Kidney epithelial cell (primary cell): Measurements from ENCODE around the gene MORN4. TPM values are rescaled to one million over a fixed set of nuclear protein-coding genes. Genes with fewer than 3 reads are reported as not detected.

Source experiments
- DNase-seq: peaks from one replicate; pipeline ENCODE4 v3.0.0-alpha.2; 2010; ENCODE audit warnings: low read depth
- H3K27me3 ChIP-seq: 2 replicates; pipeline ENCODE4 v1.6.0; 2011; ENCODE audit warnings: low read length; ENCODE audit not compliant: control insufficient read depth, insufficient read depth
- H3K36me3 ChIP-seq: 2 replicates; pipeline ENCODE4 v1.5.1; 2011; ENCODE audit warnings: low read length; ENCODE audit not compliant: control insufficient read depth, insufficient read depth
- H3K4me3 ChIP-seq: 2 replicates; pipeline ENCODE4 v1.5.1; 2011; ENCODE audit warnings: low read depth, mild to moderate bottlenecking, control low read depth, low read length
- total RNA-seq: library from RNA; depleted of rRNA; stranded (reverse); fragments of >200 nt; gene quantifications from 2 replicates; pipeline ENCODE4 v1.2.3, GENCODE V29; 2015
- TF ChIP-seq, protein P1 (sequence below): IDR thresholded peaks from 2 replicates; pipeline ENCODE4 v1.5.1; 2011; ENCODE audit warnings: mild to moderate bottlenecking, moderate library complexity, low read length, control low read depth, inconsistent platforms; ENCODE audit not compliant: insufficient read depth, poor library complexity, severe bottlenecking

MORN4 gene
- total RNA-seq, 1 donor from 2014 or later = 12.4 TPM

GRCh38 chr10:97589479-97589878 is 43.8 kb downstream of the MORN4 start, which contains the start of gene C10orf62:
Gene C10orf62 (plus strand): TSS chr10:97589721. CDS start chr10:97589898, 177 bp downstream.
- no peaks in the 10 kb centered on the region for H3K27me3 ChIP-seq
- TF ChIP-seq, protein P1, sequence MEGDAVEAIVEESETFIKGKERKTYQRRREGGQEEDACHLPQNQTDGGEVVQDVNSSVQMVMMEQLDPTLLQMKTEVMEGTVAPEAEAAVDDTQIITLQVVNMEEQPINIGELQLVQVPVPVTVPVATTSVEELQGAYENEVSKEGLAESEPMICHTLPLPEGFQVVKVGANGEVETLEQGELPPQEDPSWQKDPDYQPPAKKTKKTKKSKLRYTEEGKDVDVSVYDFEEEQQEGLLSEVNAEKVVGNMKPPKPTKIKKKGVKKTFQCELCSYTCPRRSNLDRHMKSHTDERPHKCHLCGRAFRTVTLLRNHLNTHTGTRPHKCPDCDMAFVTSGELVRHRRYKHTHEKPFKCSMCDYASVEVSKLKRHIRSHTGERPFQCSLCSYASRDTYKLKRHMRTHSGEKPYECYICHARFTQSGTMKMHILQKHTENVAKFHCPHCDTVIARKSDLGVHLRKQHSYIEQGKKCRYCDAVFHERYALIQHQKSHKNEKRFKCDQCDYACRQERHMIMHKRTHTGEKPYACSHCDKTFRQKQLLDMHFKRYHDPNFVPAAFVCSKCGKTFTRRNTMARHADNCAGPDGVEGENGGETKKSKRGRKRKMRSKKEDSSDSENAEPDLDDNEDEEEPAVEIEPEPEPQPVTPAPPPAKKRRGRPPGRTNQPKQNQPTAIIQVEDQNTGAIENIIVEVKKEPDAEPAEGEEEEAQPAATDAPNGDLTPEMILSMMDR = no peak
- H3K36me3 ChIP-seq = no peaks in the 10 kb centered on the region
- no peak for DNase-seq
- no peak within 1 kb of the TSS for H3K4me3 ChIP-seq

GRCh38 chr10:97587183-97587582 is 46.1 kb downstream of the MORN4 start:
- TF ChIP-seq, protein P1 = no peak
- DNase-seq = no peak
- Histone ChIP-seq H3K4me3 (no peak overlapping the region), H3K36me3 (no peaks in the 10 kb centered on the region), H3K27me3 (no peaks in the 10 kb centered on the region)

GRCh38 chr10:97585439-97585811 is 47.9 kb downstream of the MORN4 start:
- no peak for DNase-seq

DNA sequence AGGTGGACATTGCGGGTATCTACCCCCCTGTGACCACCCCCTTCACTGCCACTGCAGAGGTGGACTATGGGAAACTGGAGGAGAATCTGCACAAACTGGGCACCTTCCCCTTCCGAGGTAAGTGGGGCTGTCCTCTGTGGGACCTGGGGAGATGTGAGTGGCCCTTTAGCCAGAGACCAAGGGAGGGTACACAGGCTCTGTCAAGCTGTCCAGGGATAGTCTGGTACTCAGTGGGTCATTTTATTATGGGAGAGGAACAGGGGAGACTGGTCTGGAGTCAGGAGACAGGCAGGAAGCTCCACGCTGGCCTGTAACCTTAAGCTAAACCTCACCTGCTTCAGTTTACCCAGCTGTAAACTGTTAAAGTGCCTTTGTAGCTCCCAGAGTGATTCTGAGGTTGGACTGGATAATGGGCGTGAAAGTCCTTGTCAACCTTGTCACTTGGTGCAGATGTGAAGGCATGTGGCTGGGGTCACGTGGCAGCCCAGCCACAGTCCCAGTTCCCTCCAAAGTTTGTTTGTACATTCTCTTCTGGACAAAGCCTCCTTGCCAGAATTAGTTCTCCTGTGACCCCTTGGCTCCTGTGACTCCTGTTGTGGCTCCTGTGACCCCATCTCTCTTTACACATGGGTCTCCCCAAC is 48.4 kb downstream of the MORN4 start:
- Histone ChIP-seq H3K4me3 (peak overlapping the region; percentile 1), H3K27me3 (no peaks in the 10 kb centered on the region), H3K36me3 (no peaks in the 10 kb centered on the region)
- DNase-seq = no peak
- TF ChIP-seq, protein P1 = no peak

More at GRCh38 chr10:97585439-97585811, 47.9 kb downstream of the MORN4 start:
- no peak overlapping the region for H3K4me3 ChIP-seq
- H3K36me3 ChIP-seq = no peaks in the 10 kb centered on the region
- no peaks in the 10 kb centered on the region for H3K27me3 ChIP-seq
- TF ChIP-seq, protein P1 = no peak

DNA sequence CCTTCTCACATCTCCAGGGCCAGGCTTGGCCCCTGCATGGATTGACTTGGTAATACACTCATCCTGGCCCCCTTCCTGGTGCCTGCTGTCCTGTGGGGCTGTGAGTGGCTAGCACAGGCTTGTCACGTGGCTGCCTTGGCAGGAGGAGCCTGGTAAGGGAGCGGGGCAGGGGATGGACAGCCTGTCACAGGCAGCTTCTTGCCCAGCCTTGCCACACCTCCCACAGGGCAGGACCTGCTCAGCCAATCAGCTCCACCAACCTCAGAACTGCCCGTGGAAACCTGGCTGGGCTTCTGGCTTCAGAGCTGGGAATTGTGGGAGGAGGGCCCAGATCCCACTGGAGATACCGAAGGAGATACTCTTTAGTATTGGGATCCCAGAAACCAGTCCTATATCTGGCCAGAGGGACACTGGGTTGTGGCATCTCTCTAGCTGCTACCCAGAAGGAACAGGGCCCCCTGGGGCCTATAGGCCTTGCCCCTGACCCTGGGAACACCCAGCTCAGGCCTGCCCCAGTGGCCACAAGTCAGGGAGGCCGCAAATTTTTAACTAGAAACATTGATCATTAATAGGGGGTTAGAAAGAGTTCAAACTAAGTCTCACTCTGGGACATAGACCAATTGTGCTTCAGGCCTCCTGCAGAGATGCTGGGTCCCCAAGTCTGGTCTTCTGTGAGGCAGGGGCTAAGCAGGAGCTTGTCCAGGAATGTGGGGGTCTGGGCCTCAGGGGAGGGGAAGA is 49.1 kb downstream of the MORN4 start, which contains the start of gene HOGA1:
TSS of gene HOGA1 (plus strand) at position 330 of the 738 bp plus-strand sequence. CDS start at position 645, 315 bp downstream.
- Histone ChIP-seq H3K4me3 (peak within 1 kb of the TSS; percentile 1), H3K27me3 (no peaks in the 10 kb centered on the region), H3K36me3 (no peaks in the 10 kb centered on the region)
- peak; percentile 89 for DNase-seq
- TF ChIP-seq, protein P1 = no peak
